ENCODE data around the gene TMIE.

Gene TMIE

DNA sequence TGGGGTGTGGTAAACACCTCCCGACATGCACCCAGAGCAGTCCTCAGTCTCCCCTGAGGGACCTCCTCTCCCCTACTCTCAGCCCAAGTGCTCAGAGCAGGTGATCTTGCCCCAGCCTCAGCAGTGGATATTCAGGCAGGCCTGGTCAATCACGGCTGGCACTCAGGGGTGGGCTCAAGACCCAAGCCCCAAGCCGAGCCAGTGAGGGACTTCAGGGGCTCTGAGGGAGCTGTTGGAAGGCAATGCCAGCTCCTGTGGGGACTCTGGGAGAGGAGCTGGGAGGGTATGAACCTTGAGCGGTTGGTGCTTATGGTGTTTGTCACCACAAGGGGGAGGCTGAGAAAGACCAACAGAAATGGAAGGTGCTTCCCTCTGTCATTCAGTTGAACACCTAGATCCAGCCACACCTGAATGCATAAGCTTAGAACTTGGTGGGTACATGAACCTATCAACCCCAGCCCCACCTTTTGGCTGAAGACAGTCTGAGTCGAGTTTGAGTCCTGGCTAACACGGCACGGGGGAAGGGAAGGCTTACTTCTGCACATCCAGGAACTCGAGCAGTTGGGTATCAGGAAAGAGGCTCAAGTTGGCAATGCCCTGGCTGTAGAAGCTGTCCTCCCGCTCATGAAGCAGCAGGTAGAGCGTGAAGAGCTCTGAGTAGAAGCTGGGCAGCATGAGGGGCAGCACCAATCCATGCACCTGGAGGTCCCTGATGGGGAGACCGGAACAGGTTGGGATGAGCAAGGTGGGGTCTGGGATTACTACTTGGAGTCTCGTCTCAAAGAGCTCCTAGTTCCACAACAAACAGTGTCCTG, 27.0 kb upstream of the TMIE start:
- peaks cover 4% of the 10 kb centered on the region for H3K36me3 Mint-ChIP-seq
- H3K9me3 Mint-ChIP-seq = no peaks in the 10 kb centered on the region
- no peak overlapping the region for H3K27ac Mint-ChIP-seq
- H3K27me3 Mint-ChIP-seq = no peaks in the 10 kb centered on the region
- no peaks in the 10 kb centered on the region for H3K4me1 Mint-ChIP-seq
- DNase-seq = peak; percentile 22
- H3K4me3 Mint-ChIP-seq = no peak overlapping the region
- CTCF ChIA-PET = interaction anchor here (1.2 kb wide), 2 partner anchors 21 to 185 kb away, joined by 3 to 5 read pairs; no protein-coding TSS in a partner anchor

DNA sequence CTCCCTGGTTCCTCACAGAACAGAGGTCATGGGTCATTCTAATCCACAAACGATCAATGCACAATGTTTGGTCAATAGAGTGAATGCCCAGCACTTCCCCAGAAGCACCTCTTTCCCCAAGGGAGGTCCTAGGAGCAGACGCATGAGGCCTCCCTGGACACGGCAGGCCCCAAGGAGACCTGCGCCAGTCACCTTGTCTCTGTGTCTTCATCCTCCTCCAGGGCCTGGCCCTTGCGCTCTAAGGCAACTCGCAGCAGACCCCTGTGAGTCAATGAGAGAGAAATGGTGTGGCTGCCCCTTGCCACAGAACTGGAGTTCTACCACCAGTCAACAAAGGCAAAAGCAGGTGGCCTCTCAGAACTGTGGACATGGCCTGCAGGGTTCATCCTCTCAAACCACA, 25.8 kb upstream of the TMIE start:
- Mint-ChIP-seq H3K27ac (no peak overlapping the region), H3K27me3 (no peaks in the 10 kb centered on the region), H3K4me3 (no peak overlapping the region), H3K4me1 (no peaks in the 10 kb centered on the region), H3K9me3 (no peaks in the 10 kb centered on the region), H3K36me3 (peaks cover 4% of the 10 kb centered on the region)
- CTCF ChIA-PET = no interaction called here
- no peak for DNase-seq

DNA sequence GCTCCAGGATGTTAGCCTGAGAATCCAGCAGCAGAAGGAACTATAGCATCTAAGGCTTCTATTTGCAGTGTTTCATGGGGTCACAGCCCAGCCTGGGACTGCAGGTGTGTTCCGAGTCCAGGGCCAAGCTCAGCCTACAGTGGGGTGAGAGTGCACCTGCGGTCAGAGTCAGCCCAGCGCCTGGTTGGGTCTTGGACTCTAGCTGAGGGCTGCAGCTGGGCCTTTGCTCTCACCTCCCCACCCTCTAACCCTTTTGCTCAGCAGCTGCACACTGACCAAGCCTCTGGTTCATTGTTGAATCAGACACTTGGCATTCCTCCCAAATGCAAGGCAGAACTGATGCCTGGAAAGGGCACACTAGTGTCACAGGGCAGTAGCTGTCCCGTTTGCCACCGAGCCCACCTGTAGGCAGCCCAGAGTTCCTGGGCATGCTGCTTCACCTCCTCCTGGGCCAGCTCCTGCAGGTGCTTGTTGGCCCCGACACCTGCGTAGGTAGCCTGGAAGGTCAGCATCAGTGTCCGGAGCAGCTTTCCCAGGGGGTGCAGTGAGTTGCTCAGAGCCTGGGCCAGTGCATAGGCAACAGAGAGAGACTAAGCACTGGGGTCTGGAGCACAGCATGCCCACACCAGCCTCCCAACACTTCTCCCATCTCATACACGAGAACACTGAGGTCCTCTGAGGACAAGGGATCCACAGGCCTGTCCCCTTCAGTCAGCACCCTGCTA, 25.2 kb upstream of the TMIE start:
- Mint-ChIP-seq H3K27ac (no peak overlapping the region), H3K4me3 (no peak overlapping the region), H3K4me1 (no peaks in the 10 kb centered on the region), H3K27me3 (no peaks in the 10 kb centered on the region), H3K9me3 (no peaks in the 10 kb centered on the region), H3K36me3 (peaks cover 4% of the 10 kb centered on the region)
- CTCF ChIA-PET = no interaction called here
- no peak for DNase-seq

DNA sequence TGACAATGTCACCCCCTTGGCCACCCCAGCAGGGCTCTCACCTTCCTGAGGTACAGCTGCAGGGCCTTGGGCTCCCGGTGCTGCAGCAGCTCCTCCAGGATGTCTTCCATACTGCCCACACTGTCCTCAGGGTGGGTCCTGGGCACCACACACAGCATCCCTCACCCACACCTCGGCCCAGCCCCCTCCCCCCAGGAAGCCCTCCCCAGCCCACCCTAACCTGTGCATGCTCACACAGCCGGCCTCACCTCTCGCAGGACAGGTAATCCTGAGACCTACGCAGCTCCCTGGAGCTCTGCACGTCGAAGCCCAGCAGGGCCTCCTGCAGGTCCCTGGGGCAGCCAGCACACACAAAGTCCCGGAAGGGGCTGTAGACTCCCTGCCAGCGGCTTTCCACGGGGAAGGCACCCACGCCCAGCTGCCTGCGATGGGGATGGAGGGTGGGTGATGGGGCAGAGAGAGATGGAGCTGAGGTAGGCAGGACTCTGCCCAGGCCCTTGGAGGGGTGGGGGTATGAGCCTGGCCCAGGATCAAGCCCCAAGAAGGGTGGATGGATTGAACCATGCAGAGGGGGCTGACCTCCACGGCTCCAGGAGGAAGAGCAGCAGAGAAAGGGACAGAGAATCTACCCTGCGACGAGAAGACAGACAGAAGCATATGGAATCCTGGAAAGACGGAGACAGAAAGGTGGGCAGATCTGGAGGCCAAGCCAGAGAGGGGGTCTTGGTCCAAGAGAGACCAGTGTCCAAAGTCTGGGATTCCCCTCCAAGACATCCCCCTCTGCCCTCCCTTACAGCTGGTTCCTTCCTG, 24.4 kb upstream of the TMIE start:
- Mint-ChIP-seq H3K4me3 (no peak overlapping the region), H3K27ac (no peak overlapping the region), H3K27me3 (no peaks in the 10 kb centered on the region), H3K9me3 (no peaks in the 10 kb centered on the region), H3K36me3 (peaks cover 4% of the 10 kb centered on the region), H3K4me1 (no peaks in the 10 kb centered on the region)
- CTCF ChIA-PET = no interaction called here
- DNase-seq = no peak

DNA sequence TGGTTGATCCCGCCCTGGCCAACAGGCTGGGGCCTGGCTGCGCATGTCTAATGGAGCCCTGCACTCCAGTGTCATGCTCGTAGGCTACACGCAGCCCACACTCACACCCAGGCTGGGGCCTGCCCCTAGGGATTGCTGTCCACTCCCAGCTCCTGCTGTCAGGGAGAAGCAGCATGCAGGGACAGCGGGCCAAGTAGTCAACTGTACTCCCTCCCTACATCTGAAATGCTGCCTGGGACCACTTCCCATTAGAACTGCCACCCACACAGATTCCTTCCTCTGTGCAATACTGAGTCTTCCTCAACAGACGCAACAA, 23.8 kb upstream of the TMIE start:
- Mint-ChIP-seq H3K36me3 (peaks cover 4% of the 10 kb centered on the region), H3K4me1 (no peaks in the 10 kb centered on the region), H3K4me3 (no peak overlapping the region), H3K27ac (no peak overlapping the region), H3K9me3 (no peaks in the 10 kb centered on the region), H3K27me3 (no peaks in the 10 kb centered on the region)
- CTCF ChIA-PET = no interaction called here
- DNase-seq = no peak

DNA sequence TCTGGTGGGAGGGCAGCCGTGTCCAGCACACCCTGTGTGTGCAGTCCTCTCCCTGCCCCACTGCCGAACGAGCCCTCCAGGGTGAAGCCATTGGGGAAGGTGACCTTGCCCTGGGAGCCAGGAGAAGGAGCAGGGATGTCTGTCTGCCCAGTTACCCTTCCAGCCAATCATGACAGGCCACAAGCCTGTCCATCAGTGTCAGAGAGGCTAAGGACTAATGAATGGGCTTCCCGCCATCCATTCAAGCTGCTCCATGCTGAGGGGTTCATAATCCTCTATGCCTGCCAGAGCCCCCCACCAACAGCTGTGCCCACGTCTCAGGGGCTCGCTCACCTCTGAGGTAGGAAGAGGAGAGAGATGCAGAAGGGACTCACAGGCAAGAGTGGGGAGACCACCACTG, 22.9 kb upstream of the TMIE start:
- Mint-ChIP-seq H3K4me1 (no peaks in the 10 kb centered on the region), H3K36me3 (peaks cover 6% of the 10 kb centered on the region), H3K27ac (no peak overlapping the region), H3K27me3 (no peaks in the 10 kb centered on the region), H3K4me3 (no peak overlapping the region), H3K9me3 (no peaks in the 10 kb centered on the region)
- no peak for DNase-seq
- CTCF ChIA-PET = interaction anchor here (0.7 kb wide), 1 partner anchor 190 kb away, joined by 3 read pairs; no protein-coding TSS in a partner anchor

DNA sequence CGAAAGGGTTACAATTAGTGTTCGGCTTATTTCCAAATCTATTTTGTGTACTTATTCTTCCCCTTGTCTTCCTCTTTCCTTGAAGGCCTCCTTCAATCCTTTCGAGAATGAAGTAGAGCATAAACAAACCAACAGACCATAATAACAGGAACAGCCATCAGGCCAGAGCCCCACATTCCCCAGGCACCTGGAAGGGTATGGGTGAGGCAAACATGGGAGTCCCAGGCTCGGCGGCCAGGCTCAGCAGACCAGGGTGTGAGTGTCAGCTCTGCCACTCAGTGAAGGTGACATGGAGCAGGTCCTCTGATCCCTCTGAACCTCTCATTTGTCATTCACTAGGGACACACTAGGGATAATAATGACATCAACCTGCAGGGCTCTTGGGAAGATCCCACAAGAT, 21.5 kb upstream of the TMIE start:
- no peak for DNase-seq
- no peaks in the 10 kb centered on the region for H3K27me3 Mint-ChIP-seq
- H3K9me3 Mint-ChIP-seq = no peaks in the 10 kb centered on the region
- H3K4me3 Mint-ChIP-seq = no peak overlapping the region
- H3K36me3 Mint-ChIP-seq = peaks cover 2% of the 10 kb centered on the region
- no peak overlapping the region for H3K27ac Mint-ChIP-seq
- H3K4me1 Mint-ChIP-seq = no peaks in the 10 kb centered on the region
- CTCF ChIA-PET = no interaction called here

DNA sequence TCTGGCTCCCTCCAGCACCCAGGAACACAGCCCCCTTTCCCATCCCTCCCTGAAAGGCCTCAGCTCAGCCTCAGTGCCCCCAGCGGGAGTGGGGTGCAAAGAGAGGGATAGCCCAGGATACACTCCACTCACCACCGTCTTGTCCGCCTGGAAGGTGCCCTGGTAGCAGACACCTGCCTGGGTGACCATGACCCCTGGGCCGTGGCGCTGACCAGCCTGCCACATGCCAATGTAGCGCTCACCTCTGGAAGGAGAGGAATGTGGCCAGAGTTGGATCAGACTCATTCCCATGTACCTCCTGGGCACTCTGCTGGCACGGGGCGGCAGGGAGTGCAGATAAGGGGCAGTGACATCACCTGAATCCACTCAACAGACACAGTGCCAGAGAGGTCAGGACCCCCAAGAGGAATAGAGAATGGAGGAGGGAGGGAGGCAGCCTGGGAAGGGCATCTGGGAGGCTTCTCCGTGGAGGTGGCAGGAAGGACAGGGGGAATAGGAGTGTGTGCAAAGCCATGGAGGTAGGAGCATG, 20.8 kb upstream of the TMIE start:
- Mint-ChIP-seq H3K4me3 (no peak overlapping the region), H3K27me3 (no peaks in the 10 kb centered on the region), H3K9me3 (no peaks in the 10 kb centered on the region), H3K4me1 (no peaks in the 10 kb centered on the region), H3K36me3 (peaks cover 5% of the 10 kb centered on the region), H3K27ac (no peak overlapping the region)
- CTCF ChIA-PET = no interaction called here
- DNase-seq = no peak

DNA sequence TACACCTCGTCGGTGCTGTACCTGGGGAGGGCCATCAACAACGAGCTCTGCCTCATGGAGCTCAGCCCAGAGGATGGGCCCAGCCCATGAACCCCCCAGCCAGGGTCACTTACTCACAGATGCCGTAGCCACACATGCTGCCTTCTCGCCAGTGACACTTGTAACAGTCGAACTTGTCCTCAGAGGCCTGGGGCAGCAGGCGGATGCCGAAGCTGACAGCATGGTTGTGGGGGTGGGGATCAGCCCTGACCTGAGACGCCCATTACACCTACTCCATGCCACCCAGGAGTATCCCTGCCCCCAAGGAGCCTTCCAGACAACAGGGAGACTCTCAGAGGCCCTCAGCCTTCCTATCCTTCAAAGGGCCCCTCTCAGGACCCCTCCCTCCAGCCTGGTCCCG, 19.8 kb upstream of the TMIE start:
- Mint-ChIP-seq H3K9me3 (no peaks in the 10 kb centered on the region), H3K27ac (no peak overlapping the region), H3K27me3 (no peaks in the 10 kb centered on the region), H3K4me3 (no peak overlapping the region), H3K4me1 (no peaks in the 10 kb centered on the region), H3K36me3 (peaks cover 7% of the 10 kb centered on the region)
- CTCF ChIA-PET = no interaction called here
- DNase-seq = no peak

DNA sequence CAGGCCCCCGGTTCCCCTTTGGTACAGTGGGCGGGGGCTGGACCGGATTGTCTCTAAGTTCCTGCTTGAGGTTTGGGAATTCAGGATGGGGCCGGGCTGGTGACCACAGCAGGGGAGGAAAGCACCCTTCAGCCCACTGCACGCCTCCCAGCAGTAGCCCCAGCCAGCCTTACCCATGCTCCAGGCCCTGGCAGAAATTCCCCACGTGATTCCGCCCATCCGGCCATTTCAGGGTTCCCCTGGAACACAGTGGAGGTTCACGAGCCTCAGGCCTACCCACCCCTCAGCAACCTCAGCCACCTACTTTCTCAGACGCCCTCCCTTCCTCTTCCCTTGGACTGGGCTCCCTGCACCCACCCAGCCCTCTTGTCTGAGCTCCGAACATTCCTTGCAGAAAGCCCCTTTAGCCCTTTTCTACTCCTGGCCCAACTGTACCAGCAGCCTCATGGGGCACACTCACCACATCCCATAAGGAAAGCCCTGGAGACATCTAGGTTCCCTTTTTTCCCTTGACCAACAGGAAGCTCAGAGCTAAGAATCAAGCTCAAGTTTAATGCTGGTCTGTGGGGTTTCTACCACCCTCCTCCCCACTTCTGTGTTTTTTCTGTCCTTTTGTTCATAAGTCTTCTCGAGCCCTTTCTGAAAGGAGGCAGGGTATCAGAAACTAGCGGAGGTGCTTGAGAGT, 19.2 kb upstream of the TMIE start:
- no peaks in the 10 kb centered on the region for H3K9me3 Mint-ChIP-seq
- no peak for DNase-seq
- H3K27ac Mint-ChIP-seq = no peak overlapping the region
- no peaks in the 10 kb centered on the region for H3K4me1 Mint-ChIP-seq
- CTCF ChIA-PET = no interaction called here
- H3K4me3 Mint-ChIP-seq = no peak overlapping the region
- no peaks in the 10 kb centered on the region for H3K27me3 Mint-ChIP-seq
- peaks cover 7% of the 10 kb centered on the region for H3K36me3 Mint-ChIP-seq

DNA sequence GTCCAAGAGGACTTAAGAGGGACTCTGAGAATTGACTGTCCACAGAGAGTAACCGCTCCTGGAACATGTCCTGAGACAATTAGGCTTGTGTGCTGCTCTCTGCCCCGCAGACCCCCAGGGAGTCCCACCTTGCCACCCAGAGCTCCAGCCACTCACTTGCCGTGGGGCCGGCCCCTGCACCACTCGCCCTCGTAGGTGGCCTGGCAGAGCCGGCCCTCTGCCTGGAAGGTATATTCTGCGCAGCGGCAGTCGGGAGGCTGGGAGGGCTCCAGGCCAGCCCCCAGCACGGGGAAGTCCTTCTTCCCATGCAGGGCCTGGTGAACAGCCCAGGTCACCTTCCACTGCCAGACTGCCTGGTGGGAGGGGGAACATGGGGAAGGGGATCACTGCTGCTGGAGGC, 18.2 kb upstream of the TMIE start:
- Mint-ChIP-seq H3K4me3 (no peak overlapping the region), H3K4me1 (no peaks in the 10 kb centered on the region), H3K36me3 (peaks cover 7% of the 10 kb centered on the region), H3K27ac (no peak overlapping the region), H3K9me3 (no peaks in the 10 kb centered on the region), H3K27me3 (no peaks in the 10 kb centered on the region)
- CTCF ChIA-PET = no interaction called here
- DNase-seq = no peak

DNA sequence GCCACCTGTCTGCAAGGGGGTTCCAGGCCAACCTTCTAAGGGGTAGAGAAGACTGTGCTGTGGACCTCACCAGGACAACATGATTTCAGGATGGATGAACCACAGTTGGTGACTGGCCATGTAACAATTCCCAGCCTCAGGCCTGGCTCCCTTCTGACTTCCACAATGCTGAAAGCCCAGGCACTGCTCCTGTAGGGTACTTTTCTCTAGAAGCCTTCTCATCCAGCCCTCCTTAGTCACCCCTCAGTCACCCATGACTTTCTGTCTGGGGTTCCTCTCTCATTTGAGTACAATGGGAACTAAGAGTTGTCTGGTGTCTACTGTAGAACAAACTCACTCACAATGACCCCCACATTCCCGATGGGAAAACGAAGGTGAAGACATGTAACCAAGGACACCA, 16.3 kb upstream of the TMIE start:
- CTCF ChIA-PET = interaction anchor here (1.2 to 1.4 kb wide), 4 partner anchors 11 to 196 kb away, joined by 3 to 5 read pairs (median 3); no protein-coding TSS in a partner anchor
- Mint-ChIP-seq H3K9me3 (no peaks in the 10 kb centered on the region), H3K4me1 (peaks cover 3% of the 10 kb centered on the region), H3K36me3 (peaks cover 7% of the 10 kb centered on the region), H3K27me3 (peaks cover 4% of the 10 kb centered on the region), H3K27ac (no peak overlapping the region), H3K4me3 (no peak overlapping the region)
- no peak for DNase-seq

DNA sequence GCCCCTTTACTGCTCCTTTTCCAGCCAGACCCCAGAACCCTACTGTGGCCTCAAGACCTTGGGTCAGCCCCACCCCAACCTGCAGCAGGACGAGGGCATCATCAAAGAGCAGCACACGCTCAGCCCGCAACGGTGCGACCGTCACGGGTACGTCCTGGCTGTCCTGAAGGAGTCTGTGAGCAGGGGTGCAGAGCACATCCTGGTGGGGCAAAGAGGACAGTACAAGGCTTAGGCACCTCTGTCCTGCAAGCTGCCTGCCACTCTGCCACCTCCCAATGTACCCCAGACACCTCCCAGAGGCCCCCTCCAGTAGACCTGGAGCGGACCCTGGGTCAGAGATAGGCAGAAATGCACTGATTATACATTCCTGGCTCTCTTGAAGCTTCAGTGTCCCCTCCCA, 15.7 kb upstream of the TMIE start:
- CTCF ChIA-PET = no interaction called here
- DNase-seq = no peak
- Mint-ChIP-seq H3K4me1 (peaks cover 7% of the 10 kb centered on the region), H3K36me3 (peaks cover 7% of the 10 kb centered on the region), H3K4me3 (no peak overlapping the region), H3K27ac (no peak overlapping the region), H3K27me3 (peaks cover 4% of the 10 kb centered on the region), H3K9me3 (no peaks in the 10 kb centered on the region)

DNA sequence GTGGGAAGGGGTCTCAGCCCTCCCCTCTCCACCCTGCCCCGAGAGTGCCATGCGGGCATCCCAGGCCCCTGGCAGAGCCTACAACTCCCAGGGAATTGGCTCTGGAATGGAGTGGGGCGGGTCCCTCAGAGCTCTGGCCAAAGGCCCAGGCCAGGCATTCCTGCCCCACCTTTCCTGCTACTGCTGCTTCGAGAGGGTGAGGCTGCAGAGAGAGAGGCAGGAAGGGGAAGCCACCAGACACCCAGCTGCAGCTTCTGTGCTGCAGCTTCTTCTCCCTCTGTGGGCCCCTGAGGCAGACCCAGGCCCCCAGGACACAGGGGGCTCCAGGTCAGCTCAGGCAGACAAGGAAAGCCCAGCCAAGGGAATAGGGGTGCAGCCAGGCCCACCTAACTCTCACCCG, 10.4 kb upstream of the TMIE start:
- H3K4me1 Mint-ChIP-seq = peaks cover 56% of the 10 kb centered on the region
- H3K4me3 Mint-ChIP-seq = no peak overlapping the region
- CTCF ChIA-PET = interaction anchor here (3.0 kb wide), 1 partner anchor 202 kb away, joined by 12 read pairs; no protein-coding TSS in a partner anchor
- peak; percentile 34 for DNase-seq
- H3K9me3 Mint-ChIP-seq = no peaks in the 10 kb centered on the region
- H3K27me3 Mint-ChIP-seq = peaks cover 28% of the 10 kb centered on the region
- peaks cover 5% of the 10 kb centered on the region for H3K36me3 Mint-ChIP-seq
- H3K27ac Mint-ChIP-seq = peak overlapping the region; percentile 11
